CD14-positive monocyte (primary cell): ENCODE measurements around the gene TMEM63C. TPM values are rescaled to one million over a fixed set of nuclear protein-coding genes. Genes with fewer than 3 reads are reported as not detected.

Source experiments
- DNase-seq, 3 donors: peaks; one replicate each; pipeline ENCODE4 v3.0.0-alpha.2; 2011 to 2022
- H2AFZ ChIP-seq: 2 replicates; pipeline ENCODE4 v1.6.0; 2012; ENCODE audit warnings: mild to moderate bottlenecking, low read depth, low read length, inconsistent platforms; ENCODE audit not compliant: insufficient read depth, poor library complexity, severe bottlenecking
- H3K27ac ChIP-seq, 2 donors: 1 replicate in 1 of 2; 2 replicates in 1 of 2; pipeline ENCODE4 v1.5.1; 2012 to 2013; ENCODE audit warnings: low read length in 2 of 2, control low read depth in 1 of 2, inconsistent platforms in 1 of 2, low read depth in 1 of 2, mild to moderate bottlenecking in 1 of 2
- H3K27me3 ChIP-seq, 2 donors: one replicate each; pipeline versions ENCODE4 v1.6.0 to v1.6.1; 2011 to 2013; ENCODE audit warnings: low read length in 2 of 2; ENCODE audit not compliant: control insufficient read depth in 2 of 2, insufficient read depth in 2 of 2
- H3K36me3 ChIP-seq, 2 donors: replicated peaks in 1 of 2; 1 replicate in 1 of 2; 2 replicates in 1 of 2; pipeline versions ENCODE4 v1.5.1 to v1.6.1; 2012 to 2013; ENCODE audit warnings: low read length in 2 of 2, control low read depth in 1 of 2, inconsistent platforms in 1 of 2, mild to moderate bottlenecking in 1 of 2; ENCODE audit not compliant: insufficient read depth in 2 of 2, control insufficient read depth in 1 of 2
- H3K4me1 ChIP-seq, 2 donors: 1 replicate in 1 of 2; 2 replicates in 1 of 2; pipeline versions ENCODE4 v1.5.1 to v1.6.1; 2012 to 2013; ENCODE audit warnings: low read length in 2 of 2, control low read depth in 1 of 2, inconsistent platforms in 1 of 2, mild to moderate bottlenecking in 1 of 2, moderate library complexity in 1 of 2; ENCODE audit not compliant: insufficient read depth in 2 of 2, control insufficient read depth in 1 of 2
- H3K4me2 ChIP-seq: replicated peaks from 2 replicates; pipeline ENCODE3; 2012; ENCODE audit warnings: low read length, moderate library complexity, mild to moderate bottlenecking; ENCODE audit not compliant: poor library complexity, severe bottlenecking; ENCODE audit errors: extremely low read depth
- H3K4me3 ChIP-seq, 3 experiments: fragments of 200-600 bp in 1 of 3; sonication (generic) in 1 of 3; replicated peaks in 1 of 3; 1 replicate in 2 of 3; 2 replicates in 1 of 3; pipeline ENCODE4 v1.5.1; 2011 to 2013; ENCODE audit warnings: low read length in 3 of 3, mild to moderate bottlenecking in 3 of 3, control low read depth in 2 of 3, low read depth in 2 of 3, inconsistent platforms in 1 of 3, moderate library complexity in 1 of 3
- H3K79me2 ChIP-seq: 2 replicates; pipeline ENCODE4 v1.6.0; 2012; ENCODE audit warnings: mild to moderate bottlenecking, control low read depth, inconsistent platforms, low read length, moderate library complexity; ENCODE audit not compliant: insufficient read depth
- H3K9ac ChIP-seq: 2 replicates; pipeline ENCODE4 v1.6.0; 2017; ENCODE audit warnings: low read length, mild to moderate bottlenecking; ENCODE audit not compliant: insufficient read depth, poor library complexity, severe bottlenecking
- H3K9me3 ChIP-seq, 2 donors: replicated peaks in 1 of 2; 1 replicate in 1 of 2; 2 replicates in 1 of 2; pipeline versions ENCODE4 v1.5.1 to v1.6.1; 2012 to 2013; ENCODE audit warnings: low read length in 2 of 2, control low read depth in 1 of 2; ENCODE audit not compliant: control insufficient read depth in 1 of 2, insufficient read depth in 1 of 2
- H4K20me1 ChIP-seq: 2 replicates; pipeline ENCODE4 v1.6.0; 2012; ENCODE audit warnings: mild to moderate bottlenecking, low read length, control low read depth, moderate library complexity; ENCODE audit not compliant: insufficient read depth
- H3K27ac Mint-ChIP-seq, 7 donors: one replicate each; pipeline ENCODE4 v1.8.0; 2020; ENCODE audit warnings: mild to moderate bottlenecking in 7 of 7, mixed read lengths in 7 of 7, moderate library complexity in 6 of 7, inconsistent platforms in 2 of 7
- H3K27me3 Mint-ChIP-seq, 3 donors: one replicate each; pipeline ENCODE4 v1.8.0; 2021 to 2022; ENCODE audit warnings: low read depth in 3 of 3, mild to moderate bottlenecking in 3 of 3, mixed read lengths in 3 of 3, moderate library complexity in 3 of 3, inconsistent platforms in 1 of 3
- H3K36me3 Mint-ChIP-seq, 2 donors: one replicate each; pipeline ENCODE4 v1.8.0; 2020; ENCODE audit warnings: mixed read lengths in 2 of 2, inconsistent platforms in 1 of 2, mild to moderate bottlenecking in 1 of 2
- H3K4me1 Mint-ChIP-seq: one replicate; pipeline ENCODE4 v1.8.0; 2020; ENCODE audit warnings: mild to moderate bottlenecking, mixed read lengths
- H3K4me3 Mint-ChIP-seq, 2 donors: one replicate each; pipeline ENCODE4 v1.8.0; 2020; ENCODE audit warnings: mild to moderate bottlenecking in 2 of 2, mixed read lengths in 2 of 2, moderate library complexity in 1 of 2
- H3K9me3 Mint-ChIP-seq, 7 donors: one replicate each; pipeline ENCODE4 v1.8.0; 2020 to 2022; ENCODE audit warnings: mixed read lengths in 7 of 7, mild to moderate bottlenecking in 6 of 7, moderate library complexity in 6 of 7, inconsistent platforms in 2 of 7
- CTCF ChIP-seq: fragments of 200-600 bp; IDR thresholded peaks from one replicate; pipeline ENCODE4 v1.8.0; 2022; ENCODE audit warnings: antibody characterized with exemption, mild to moderate bottlenecking
- WGBS: methylation state at CpG from one replicate; pipeline ENCODE4 v1.1.5; 2013; ENCODE audit warnings: missing lambda C conversion rate; ENCODE audit not compliant: insufficient coverage; 5-methylcytosine and 5-hydroxymethylcytosine counted together
- intact Hi-C, 2 donors: fragments of 100-400 bp; cut with micrococcal nuclease; formaldehyde crosslinking; loops; one replicate each; pipeline versions ENCODE4 v1.15.0 to v1.15.1; 2023
- polyA plus RNA-seq, 3 donors: library from polyadenylated mRNA; depleted of rRNA in 1 of 3; unstranded in 2 of 3; stranded (reverse) in 1 of 3; fragments of 300-500 nt in 2 of 3; fragments of >200 nt in 1 of 3; fragmentation: Illumina TruSeq in 2 of 3; gene quantifications; 1 replicate in 2 of 3; 2 replicates in 1 of 3; pipeline ENCODE4 v1.2.3, GENCODE V29; 2012 to 2021

The TMEM63C gene
- polyA plus RNA-seq, 3 donors = 0.78 to 4.4 TPM; not detected in 1

- Histone ChIP-seq H3K27me3 (no peaks in the 10 kb centered on the region), H3K9ac (no peak overlapping the region), H3K79me2 (no peaks in the 10 kb centered on the region), H3K4me1 (no peaks in the 10 kb centered on the region), H3K4me3 (no peak overlapping the region), H2AFZ (no peak overlapping the region), H3K27ac (no peak overlapping the region), H4K20me1 (peaks cover under 1% of the 10 kb centered on the region), H3K9me3 (no peaks in the 10 kb centered on the region), H3K4me2 (no peak overlapping the region), H3K36me3 (no peaks in the 10 kb centered on the region)
- H3K27ac Mint-ChIP-seq = no peak overlapping the region
- intact Hi-C loops = no loop called here
- TF ChIP-seq CTCF = no peak
- H3K27me3 Mint-ChIP-seq = peaks cover 11 to 13% (median 11%) of the 10 kb centered on the region in 3 donors
- DNase-seq = no peak
- H3K4me1 Mint-ChIP-seq = no peaks in the 10 kb centered on the region
- 83% methylated on average over 2 of the region's 3 CpGs for WGBS
- peaks cover 0 to 2% (median 0%) of the 10 kb centered on the region in 7 donors for H3K9me3 Mint-ChIP-seq
- no peak overlapping the region for H3K4me3 Mint-ChIP-seq
- H3K36me3 Mint-ChIP-seq = no peaks in the 10 kb centered on the region
Measured at GRCh38 chr14:77217551-77217950, 36.0 kb downstream of the TMEM63C start.

- no peak overlapping the region for H3K27ac ChIP-seq
- TF ChIP-seq CTCF = no peak
- no peaks in the 10 kb centered on the region for H3K36me3 Mint-ChIP-seq
- 41% methylated on average over 7 of the region's 10 CpGs for WGBS
- H3K9me3 ChIP-seq = no peaks in the 10 kb centered on the region
- peaks cover 9 to 14% (median 10%) of the 10 kb centered on the region in 3 donors for H3K27me3 Mint-ChIP-seq
- no peaks in the 10 kb centered on the region for H3K27me3 ChIP-seq
- H2AFZ ChIP-seq = no peak overlapping the region
- intact Hi-C loops = no loop called here
- H3K9me3 Mint-ChIP-seq = no peaks in the 10 kb centered on the region
- DNase-seq = no peak
- H3K4me3 ChIP-seq = no peak overlapping the region
- no peak overlapping the region for H3K9ac ChIP-seq
- no peaks in the 10 kb centered on the region for H4K20me1 ChIP-seq
- no peaks in the 10 kb centered on the region for H3K36me3 ChIP-seq
- no peaks in the 10 kb centered on the region for H3K4me1 Mint-ChIP-seq
- H3K4me1 ChIP-seq = no peaks in the 10 kb centered on the region
- H3K4me3 Mint-ChIP-seq = no peak overlapping the region
- no peaks in the 10 kb centered on the region for H3K79me2 ChIP-seq
- H3K4me2 ChIP-seq = no peak overlapping the region
- no peak overlapping the region for H3K27ac Mint-ChIP-seq
Measured at GRCh38 chr14:77219591-77219990, 38.0 kb downstream of the TMEM63C start.
